SU-DHL-6 (cell line): ENCODE data around the gene GLRA1.

Source experiments
- EZH2phosphoT487 ChIP-seq: fragments of 200-600 bp; sonication (generic), shearing (Covaris generic); conservative IDR thresholded peaks from 2 replicates; pipeline ENCODE4 v1.6.1; 2018; ENCODE audit warnings: mild to moderate bottlenecking, antibody characterized with exemption, low read length, moderate library complexity, mixed read lengths
- TF ChIP-seq, protein P1 (sequence below): fragments of 200-600 bp; sonication (generic); IDR thresholded peaks from one replicate; pipeline ENCODE4 v1.5.1; 2017; ENCODE audit warnings: antibody characterized with exemption, mild to moderate bottlenecking, low read length, moderate library complexity; ENCODE audit not compliant: insufficient read depth, poor library complexity, severe bottlenecking

DNA sequence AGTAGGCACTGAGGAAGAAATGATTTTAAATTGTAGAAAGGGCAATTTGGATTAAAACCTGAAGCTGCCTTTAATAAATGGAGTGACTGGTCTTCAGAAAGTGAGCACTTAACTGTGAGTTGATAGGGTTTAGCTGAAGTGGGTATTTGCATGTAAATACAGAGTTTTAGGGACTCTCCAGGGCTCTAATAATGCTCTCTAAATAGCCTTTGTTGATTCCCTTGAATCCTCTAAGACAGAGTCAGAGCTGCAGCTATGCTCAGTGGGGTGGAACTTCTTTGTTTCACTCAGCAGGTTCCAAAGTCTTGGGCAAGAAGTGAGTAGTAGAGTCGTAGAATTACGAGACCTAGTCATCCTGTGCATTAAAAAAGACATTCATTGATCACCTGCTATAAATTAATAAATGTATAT, 21.4 kb downstream of the GLRA1 start:
- TF ChIP-seq, protein P1, sequence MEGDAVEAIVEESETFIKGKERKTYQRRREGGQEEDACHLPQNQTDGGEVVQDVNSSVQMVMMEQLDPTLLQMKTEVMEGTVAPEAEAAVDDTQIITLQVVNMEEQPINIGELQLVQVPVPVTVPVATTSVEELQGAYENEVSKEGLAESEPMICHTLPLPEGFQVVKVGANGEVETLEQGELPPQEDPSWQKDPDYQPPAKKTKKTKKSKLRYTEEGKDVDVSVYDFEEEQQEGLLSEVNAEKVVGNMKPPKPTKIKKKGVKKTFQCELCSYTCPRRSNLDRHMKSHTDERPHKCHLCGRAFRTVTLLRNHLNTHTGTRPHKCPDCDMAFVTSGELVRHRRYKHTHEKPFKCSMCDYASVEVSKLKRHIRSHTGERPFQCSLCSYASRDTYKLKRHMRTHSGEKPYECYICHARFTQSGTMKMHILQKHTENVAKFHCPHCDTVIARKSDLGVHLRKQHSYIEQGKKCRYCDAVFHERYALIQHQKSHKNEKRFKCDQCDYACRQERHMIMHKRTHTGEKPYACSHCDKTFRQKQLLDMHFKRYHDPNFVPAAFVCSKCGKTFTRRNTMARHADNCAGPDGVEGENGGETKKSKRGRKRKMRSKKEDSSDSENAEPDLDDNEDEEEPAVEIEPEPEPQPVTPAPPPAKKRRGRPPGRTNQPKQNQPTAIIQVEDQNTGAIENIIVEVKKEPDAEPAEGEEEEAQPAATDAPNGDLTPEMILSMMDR: no peak
- no peak for TF ChIP-seq EZH2phosphoT487
